Measurements from ENCODE around the gene ARL15.

DNA sequence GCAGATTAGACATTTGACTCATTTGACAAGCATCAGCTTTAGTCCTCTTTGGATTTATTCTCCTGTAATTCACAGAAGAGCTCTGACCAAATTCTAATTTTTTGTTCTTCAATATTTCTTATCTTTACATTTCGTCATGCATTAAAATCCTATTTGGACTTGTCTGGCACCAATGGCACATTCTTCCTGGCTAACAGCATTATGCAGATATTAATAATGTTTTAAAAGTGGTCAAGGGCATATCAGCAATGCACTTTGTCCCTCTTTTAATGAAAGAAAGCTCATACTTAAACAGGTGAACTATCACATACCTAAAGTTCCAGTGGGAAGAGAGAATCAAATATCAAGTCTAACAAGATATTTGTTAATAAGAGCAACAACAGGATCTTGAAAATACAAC lies 270.4 kb downstream of the ARL15 start:
- TF ChIP-seq POLR2A (IDR thresholded peaks at IDR 0.05) = no peak
- TF ChIP-seq, protein P1, sequence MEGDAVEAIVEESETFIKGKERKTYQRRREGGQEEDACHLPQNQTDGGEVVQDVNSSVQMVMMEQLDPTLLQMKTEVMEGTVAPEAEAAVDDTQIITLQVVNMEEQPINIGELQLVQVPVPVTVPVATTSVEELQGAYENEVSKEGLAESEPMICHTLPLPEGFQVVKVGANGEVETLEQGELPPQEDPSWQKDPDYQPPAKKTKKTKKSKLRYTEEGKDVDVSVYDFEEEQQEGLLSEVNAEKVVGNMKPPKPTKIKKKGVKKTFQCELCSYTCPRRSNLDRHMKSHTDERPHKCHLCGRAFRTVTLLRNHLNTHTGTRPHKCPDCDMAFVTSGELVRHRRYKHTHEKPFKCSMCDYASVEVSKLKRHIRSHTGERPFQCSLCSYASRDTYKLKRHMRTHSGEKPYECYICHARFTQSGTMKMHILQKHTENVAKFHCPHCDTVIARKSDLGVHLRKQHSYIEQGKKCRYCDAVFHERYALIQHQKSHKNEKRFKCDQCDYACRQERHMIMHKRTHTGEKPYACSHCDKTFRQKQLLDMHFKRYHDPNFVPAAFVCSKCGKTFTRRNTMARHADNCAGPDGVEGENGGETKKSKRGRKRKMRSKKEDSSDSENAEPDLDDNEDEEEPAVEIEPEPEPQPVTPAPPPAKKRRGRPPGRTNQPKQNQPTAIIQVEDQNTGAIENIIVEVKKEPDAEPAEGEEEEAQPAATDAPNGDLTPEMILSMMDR (IDR thresholded peaks at IDR 0.05) = no peak

All from breast epithelium (tissue), 3 donors.